ENCODE measurements around the gene NFE2L2. TPM values are rescaled to one million over a fixed set of nuclear protein-coding genes. Genes with fewer than 3 reads are reported as not detected.

Gene NFE2L2
- total and polyA plus RNA-seq, 2 donors (not counting 3 experiments of a cell fraction or from before 2014, with no cell fraction given) = 57.1 to 66.2 TPM

- CTCF ChIA-PET = interaction anchor here (0.6 to 2.4 kb wide), 3 partner anchors 9 to 249 kb away, joined by 3 to 7 read pairs (median 3); no protein-coding TSS in a partner anchor
- Histone ChIP-seq H3K27me3 (ENCODE audit: control insufficient read depth in 2 of 2, insufficient read depth in 2 of 2, low read length in 2 of 2) (no peaks in the 10 kb centered on the region), H3K9ac (replicated peaks; ENCODE audit: extremely low read depth, insufficient read depth, low read length) (no peak overlapping the region), H3K4me2 (ENCODE audit: insufficient read depth, low read length) (no peak overlapping the region), H3K9me3 (replicated peaks; ENCODE audit: control insufficient read depth, insufficient read depth, low read length) (no peaks in the 10 kb centered on the region), H3K27ac (ENCODE audit: insufficient read depth, low read depth, low read length) (no peak overlapping the region), H4K20me1 (replicated peaks; ENCODE audit: control insufficient read depth, extremely low read depth, insufficient read depth, low read length) (no peaks in the 10 kb centered on the region), H3K36me3 (ENCODE audit: control insufficient read depth in 2 of 2, extremely low read depth in 1 of 2, insufficient read depth in 2 of 2, low read length in 2 of 2) (no peaks in the 10 kb centered on the region), H3K79me2 (ENCODE audit: control insufficient read depth, insufficient read depth, low read length) (no peaks in the 10 kb centered on the region), H3K4me1 (ENCODE audit: control insufficient read depth, extremely low read depth, insufficient read depth, low read length) (no peaks in the 10 kb centered on the region), H3K9me1 (replicated peaks; ENCODE audit: control insufficient read depth, extremely low read depth, insufficient read depth, low read length) (no peaks in the 10 kb centered on the region), H2AFZ (ENCODE audit: low read depth, low read length) (no peak overlapping the region), H3K4me3 (replicated peaks in 1 of 3; ENCODE audit: insufficient read depth in 1 of 3, low read depth in 1 of 3, low read length in 3 of 3) (no peak overlapping the region)
- DNase-seq (ENCODE audit: low read depth, low spot score) (no peak), FAIRE-seq (no peak)
- intact Hi-C loops (cut with micrococcal nuclease) = loop anchor here (2.0 kb wide), 1 partner anchor 14 kb away; no protein-coding TSS in a partner anchor
- TF ChIP-seq FOS (IDR thresholded peaks at IDR 0.05; ENCODE audit: borderline replicate concordance, insufficient read depth, low read length) = no peak
- TF ChIP-seq POLR2A (IDR thresholded peaks at IDR 0.05; ENCODE audit: low read depth, low read length) = no peak
- TF ChIP-seq EZH2 (IDR thresholded peaks at IDR 0.05; ENCODE audit: borderline replicate concordance, low read depth, low read length, severe bottlenecking) = no peak
- no peak for TF ChIP-seq MYC (IDR thresholded peaks at IDR 0.05; ENCODE audit: low read depth, low read length)
- no peak for TF ChIP-seq MAX (IDR thresholded peaks at IDR 0.05; ENCODE audit: insufficient read depth, insufficient read length)
- no peak for TF ChIP-seq JUN (IDR thresholded peaks at IDR 0.05; ENCODE audit: borderline replicate concordance, insufficient read depth, insufficient read length, low read depth)
- TF ChIP-seq GATA2 (IDR thresholded peaks at IDR 0.05; ENCODE audit: insufficient read depth, insufficient read length, low read depth, low read length) = no peak
- TF ChIP-seq CTCF (IDR thresholded peaks at IDR 0.05; ENCODE audit: extremely low read depth in 1 of 2, insufficient read depth in 1 of 2, low read depth in 1 of 2, low read length in 2 of 2) = no peak
- no peak for TF ChIP-seq POLR2AphosphoS5 (IDR thresholded peaks at IDR 0.05; ENCODE audit: insufficient read depth, low read depth, low read length)
- dilution Hi-C loops (cut with MboI; ENCODE audit: extremely low pct_ligation_motif_present, low sequenced_read_pairs) = no loop called here
- POLR2A ChIA-PET = no interaction called here
- no TSS peak for BruUV-seq (replicated peaks)
Measured at GRCh38 chr2:177195194-177195593, 69.3 kb downstream of the NFE2L2 start.
